Left renal cortex interstitium (tissue), 4 donors: ENCODE measurements around the gene LIMK2. TPM values are rescaled to one million over a fixed set of nuclear protein-coding genes. Genes with fewer than 3 reads are reported as not detected.
A peak's percentile ranks its signal among the peaks of the same experiment; 100 is the strongest.
"Not testable (repeated sequence)": the region's sequence is repeated elsewhere in the genome, so short reads cannot be mapped to it uniquely, and the experiment has no call there.

Experiments
- DNase-seq, 4 donors: peaks; one replicate each; pipeline ENCODE4 v3.0.0-alpha.2; 2013; ENCODE audit warnings: low read depth in 4 of 4, low spot score in 2 of 4, missing footprints in 1 of 4
- polyA plus RNA-seq, 4 donors: library from polyadenylated mRNA; unstranded; fragments of 120-200 nt; gene quantifications; one replicate each; pipeline ENCODE4 v1.2.1, GENCODE V29; 2013; ENCODE audit not compliant: insufficient read length in 4 of 4

LIMK2 gene
- polyA plus RNA-seq, 4 donors = 46.9 to 69.0 (median 56.2) TPM

DNA sequence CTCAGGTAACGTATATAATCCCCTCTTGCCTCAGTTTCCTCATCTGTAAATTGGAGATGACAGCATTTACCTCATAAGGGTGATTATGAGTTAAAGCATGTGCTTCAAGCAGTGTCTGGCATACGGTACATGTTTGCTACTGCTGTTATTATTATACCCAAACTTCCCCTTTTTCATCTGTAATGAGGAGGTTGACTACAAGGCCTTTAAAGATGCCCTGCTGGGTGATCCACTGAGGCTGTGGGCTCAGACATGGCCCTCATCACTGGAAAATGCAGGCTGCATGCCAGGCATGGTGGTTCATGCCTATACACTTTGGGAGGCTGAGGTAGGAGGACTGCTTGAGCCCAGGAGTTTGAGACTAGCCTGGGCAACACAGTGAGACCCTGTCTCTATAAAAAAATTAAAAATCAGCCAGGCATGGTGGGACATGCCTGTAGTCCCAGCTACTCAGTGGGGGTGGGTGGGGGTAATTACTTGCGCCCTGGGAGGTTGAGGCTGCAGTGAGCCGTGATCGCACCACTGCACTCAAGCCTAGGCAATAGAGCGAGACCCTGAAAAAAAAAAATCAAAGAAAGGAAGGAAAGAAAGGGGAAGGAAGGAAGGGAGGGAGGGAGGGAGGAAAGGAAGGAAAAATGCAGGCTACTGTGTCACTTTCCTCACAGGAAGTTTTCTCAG, 75.9 kb downstream of the LIMK2 start:
- DNase-seq = no peak

DNA sequence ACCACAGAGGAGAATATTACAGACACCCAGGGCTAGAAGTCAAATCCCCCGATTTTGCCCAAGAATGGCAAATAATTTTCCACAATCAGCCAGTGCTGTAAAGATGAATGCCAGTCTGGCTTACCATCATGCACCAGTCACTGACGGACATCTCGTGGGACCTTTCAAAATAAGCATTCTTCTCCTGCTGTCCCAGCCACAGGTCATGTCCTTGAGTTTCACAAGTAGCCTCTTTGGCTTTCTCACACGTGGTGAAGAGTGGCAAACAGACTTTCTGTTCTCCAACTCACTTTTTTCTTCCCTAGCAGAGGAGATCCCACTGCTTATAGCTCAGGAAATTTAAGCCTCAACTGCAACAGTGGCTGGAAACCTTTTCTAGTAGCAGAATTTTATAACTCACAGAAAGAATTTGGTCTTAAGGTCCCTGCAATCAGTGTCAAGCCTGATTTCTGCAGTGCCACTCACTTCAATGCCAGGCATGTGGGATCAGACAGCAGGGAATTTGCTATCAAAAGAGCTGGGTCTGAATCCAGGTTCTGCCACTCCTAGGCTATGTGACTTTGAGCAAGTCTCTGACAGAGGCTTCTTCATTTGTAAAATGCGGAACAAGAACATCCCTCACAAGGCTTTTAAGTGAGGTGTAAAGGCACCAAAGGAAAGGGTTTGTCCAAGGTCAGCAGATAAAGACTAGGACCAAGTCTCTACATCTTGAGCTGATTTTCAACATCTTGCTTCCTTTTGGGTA, 76.6 kb downstream of the LIMK2 start:
- DNase-seq = no peak

DNA sequence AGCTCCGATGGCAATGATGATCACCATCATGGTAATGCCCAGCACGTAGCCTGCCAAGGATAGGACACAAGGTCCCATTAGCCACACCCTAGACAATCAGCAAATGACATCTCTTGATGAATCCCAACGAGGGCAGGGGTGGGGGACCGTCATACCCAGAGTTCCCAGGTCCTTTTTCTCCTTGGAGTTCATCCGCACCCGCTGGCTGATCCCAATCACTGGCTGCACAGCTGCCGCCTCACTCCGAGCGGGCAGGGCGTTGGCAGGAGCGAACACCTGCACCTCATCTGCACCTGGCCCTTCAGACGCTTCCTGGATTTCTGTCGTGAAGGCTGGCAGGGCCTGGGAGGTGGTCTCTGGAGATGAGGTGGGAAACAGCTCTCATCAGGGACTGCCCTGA, 77.2 kb downstream of the LIMK2 start:
- DNase-seq = no peak

DNA sequence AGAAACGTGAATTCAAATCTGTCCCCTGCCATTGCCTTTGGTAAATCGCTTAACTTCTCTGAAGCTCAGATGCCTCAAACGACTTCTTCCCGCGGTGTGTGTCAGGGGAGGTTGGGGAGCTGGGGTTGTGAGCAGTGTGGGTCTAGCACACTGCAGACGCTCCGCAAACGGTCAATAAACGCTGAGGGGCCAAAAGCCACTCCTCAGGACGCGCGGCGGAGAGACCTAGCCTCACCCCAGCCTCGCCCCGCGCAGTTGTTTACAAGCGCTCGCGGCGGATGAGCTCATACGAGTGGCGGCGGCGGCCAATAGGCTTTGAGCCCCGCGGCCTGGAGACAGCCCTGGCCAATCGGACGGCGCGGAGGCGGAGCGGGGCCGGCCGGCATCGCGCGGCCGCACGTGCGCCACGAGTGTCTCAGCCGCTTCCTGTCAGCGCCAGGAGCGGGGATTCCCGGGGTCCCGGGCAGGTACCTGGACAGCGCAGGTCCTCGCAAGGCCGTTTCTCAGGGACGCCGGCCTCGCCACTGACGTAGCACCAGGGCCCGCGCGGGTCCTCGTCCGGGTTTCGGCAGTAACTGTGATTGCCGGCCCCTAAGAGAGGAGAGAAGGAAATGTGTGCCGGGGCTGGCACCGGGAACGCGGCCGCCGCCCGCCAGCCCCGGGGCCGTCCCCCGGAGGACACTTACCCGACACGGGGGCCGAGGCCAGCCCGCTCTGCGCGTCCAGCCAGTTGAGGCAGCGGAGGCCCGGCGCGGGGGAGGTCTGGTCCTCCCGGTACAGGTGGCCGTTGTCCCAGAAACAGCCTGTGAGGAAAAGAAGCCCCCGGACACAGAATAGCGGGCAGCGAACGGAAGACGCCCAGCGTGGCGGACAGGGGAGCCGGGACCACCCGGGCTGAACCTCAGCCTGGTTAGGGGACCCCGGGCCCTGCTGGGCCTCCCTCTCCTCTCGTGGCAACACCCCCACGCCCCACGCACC, 78.7 kb downstream of the LIMK2 start:
- peak; percentile 69 to 84 (median 82) for DNase-seq

DNA sequence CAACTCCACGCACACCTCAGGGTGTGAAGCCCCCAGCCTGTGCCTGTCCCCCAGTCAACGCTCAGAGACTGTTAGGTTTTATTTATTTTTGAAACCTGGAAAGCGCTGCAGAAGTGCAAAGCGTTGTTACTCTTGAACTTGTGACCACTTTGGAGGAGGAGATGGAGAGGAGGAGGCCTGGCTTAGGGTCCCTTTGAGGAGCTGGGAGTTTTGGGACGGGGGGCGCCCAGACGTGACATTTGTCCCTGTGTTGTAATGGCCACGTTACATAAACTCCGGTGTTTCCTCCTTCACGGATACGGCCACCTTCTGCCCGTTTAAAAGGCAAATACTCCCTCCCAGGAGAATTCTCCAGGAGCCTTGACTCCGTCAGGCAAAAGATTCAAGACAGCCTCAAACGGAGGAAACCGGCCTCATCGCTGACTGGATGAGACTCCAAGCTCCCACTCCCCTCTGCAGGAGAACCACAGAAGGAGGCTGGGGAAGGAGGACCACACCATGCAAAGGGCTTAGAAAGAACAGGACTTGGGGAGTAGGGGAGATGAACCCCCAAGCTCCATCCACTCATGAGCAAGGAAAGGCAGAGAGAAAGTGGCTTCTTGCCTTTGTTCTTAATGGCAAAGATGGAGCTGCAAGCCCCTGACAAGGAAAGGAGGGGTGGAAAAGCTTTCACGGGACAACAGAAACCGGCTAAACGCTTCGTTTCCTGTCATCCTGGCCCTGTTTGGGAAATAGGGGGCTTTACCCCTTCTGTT, 79.6 kb downstream of the LIMK2 start:
- peak in 1 of 4 donors; percentile 24 for DNase-seq

DNA sequence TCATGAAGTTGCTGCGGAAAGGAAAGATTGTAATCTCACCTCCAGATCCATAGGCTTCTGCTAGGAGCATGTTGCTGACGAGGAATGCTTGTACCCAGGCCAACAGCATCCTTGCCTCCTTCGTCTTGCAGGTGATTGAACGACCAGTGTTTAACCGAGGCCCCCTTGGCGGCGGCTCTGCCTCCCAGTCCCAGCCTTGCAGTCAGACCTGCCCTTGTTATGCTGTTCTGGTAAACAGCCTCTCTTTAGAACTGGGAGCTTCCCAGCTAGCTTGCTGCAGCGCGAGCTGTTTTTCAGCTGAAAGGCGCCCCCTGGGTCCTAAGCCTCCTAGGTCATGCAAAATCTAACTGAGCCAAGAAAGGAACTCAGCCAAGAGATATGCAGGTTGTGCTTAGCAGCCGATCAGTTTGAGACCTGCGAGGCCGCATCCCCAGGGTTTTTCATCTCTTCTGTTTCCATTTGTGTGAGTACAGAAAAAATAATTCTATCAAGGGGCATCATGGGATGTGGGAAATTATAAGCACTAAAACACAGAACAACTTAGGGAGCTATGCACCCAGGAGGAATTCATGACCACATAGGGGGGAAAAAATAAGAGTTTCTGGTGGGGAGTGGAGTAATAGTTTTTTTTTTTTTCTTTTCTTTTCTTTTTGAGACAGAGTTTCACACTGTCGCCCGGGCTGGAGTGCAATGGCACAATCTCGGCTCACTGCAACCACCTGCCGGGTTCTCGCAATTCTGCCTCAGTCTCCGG, 80.3 kb downstream of the LIMK2 start, which contains the start of gene PIK3IP1:
Gene PIK3IP1, minus strand, starts transcription at position 253 of the 754 bp plus-strand sequence. Its CDS starts 144 bp downstream, at position 109.
- peak in 3 of 4 donors; percentile 57 to 73 (median 67) for DNase-seq

DNA sequence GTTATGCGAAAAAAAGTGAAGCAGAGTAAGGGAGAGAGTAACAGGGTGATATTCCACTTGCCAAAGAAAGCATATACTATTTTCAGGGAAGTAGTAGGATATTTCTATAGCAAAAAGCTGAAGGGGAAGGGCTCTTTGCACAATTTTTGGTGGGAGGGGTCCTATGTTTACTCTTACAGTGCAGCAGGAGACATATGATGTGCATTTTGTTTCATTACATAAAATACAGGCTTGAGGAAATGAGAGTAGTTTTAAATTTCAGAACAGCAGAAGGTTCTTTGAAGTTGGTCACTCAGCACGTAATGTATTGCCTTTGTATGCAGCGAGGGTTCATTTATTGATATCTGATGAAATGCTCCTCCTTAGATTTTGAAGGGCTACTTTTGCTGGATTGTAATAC, 83.3 kb downstream of the LIMK2 start:
- no peak for DNase-seq

DNA sequence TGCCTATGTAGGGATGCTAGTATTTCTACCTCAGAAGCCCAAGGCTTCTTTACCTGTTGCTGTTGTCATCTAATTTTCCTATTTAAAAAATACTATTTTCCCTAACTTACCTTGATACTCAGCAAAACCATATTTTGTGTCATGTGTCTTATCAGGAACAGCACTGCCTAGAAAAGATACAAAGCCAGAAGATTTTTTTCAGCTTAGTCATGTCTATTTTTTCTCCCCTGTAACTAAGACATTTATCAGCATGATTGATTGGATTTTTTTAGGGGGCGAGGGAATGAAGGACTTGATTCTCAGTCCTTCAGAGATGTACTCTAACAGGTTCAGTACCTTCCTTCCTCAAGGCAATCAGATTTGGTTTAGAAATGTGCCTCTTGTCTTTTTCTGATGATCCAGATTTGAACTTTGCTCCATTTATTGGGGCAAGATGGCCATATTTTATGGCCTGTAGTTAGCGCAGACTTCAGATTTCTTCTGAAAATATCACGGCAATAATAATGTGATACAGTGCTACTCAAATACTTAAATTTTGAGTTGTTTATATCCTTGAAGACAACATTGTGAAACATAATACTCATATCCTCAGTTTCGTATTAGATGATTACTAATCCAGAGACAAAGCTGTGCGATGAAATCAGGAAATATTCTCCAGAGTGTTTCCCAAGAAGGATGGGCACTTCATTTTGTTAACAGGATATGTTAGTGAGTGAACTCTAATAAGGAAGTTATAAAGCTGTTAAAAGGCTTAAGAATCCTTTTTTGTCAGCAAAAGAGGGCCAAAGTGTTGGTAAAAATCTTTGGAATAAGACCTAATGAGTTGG, 83.9 kb downstream of the LIMK2 start:
- no peak for DNase-seq

DNA sequence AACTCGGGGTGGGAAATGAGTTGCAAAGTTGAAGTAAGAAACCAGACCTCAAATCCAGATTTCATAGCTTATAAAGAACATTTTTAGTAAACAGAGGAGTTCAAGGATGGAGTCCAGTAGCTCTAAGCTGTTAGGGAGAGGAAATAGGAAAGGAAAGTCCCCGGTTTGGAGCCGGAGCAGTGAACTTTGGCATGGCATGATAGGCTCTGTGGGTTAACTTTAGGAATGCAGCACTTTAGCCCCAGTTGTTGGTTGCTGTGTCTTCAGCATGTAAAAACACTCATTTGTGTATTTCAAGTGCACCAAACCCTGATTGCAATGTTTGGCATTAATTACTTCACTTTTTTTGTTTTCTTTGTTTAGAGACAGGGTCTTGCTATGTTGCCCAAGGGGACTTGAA, 88.8 kb downstream of the LIMK2 start:
- no peak for DNase-seq

DNA sequence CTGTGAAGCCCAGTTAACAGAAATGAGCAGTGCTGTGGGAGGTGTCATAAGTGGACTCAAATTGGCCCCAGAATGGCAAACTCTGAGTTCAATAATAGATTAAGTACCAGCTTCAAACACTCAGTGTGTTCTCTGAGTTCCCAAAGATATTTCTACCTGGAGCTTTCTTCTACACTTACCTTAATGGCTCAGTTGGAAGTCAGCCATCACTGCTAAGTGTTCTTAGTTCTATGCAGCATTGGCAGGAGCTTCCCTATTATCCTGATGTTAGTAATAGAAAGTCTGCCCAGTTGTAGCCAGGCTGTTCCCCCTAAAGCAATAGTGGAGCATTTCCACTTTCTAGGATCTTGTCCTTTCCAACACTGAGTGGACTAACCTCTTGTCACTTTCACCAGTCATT, 89.9 kb downstream of the LIMK2 start:
- DNase-seq = no peak

DNA sequence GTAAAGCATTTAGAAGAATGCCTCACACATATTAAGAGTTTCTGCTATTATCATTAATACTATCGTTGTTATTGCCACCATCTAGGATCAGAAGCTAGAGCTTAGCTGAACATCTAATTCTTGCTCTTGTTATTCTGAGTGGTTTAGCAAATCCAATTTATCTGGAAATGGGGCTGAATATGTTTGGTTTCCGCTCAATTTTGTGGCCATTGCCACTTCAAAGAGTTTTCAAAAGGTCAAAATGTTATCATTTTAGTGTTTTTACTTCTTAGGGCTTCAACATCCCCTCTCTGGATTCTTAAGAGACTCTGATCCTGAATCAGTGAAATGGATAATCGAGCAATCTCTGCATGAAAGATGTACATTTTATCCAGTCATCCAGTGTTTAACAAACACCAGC, 90.4 kb downstream of the LIMK2 start:
- DNase-seq = no peak

DNA sequence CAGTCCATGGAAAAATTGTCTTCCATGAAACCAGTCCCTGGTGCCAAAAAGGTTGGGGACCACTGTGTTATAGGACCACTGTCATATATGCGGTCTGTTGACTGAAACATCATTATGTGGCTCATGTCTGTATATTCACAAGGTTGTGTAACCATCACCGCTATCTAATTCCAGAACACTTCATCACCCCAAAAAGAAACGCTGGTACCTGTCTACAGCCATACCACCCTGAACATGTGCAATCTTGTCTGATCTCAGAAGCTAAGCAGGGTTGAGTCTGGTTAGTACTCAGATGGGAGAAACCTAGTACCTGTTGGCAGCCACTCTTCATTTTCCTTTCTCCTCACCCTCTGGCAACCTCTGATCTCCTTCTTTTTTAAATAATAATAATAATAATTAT, 93.1 kb downstream of the LIMK2 start:
- no peak for DNase-seq

DNA sequence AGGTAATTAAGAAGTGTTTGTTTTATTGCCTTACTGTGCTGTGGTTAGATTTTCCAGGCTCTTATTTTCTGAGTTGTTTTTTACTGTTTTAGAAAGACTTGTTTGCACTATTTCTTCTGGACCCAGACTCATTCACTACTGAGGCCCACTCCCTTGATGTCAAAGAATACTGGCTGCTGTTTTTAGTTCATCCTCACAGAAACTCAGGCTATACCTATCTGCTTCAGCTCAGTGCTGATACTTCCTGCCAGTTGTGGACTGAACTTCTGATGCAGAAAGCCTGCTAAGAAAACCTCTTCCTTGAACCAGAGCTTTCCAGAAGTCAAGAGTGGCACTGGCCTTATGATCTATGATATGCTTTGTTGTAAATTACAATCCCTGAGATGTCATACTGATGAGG, 96.1 kb downstream of the LIMK2 start:
- no peak for DNase-seq

DNA sequence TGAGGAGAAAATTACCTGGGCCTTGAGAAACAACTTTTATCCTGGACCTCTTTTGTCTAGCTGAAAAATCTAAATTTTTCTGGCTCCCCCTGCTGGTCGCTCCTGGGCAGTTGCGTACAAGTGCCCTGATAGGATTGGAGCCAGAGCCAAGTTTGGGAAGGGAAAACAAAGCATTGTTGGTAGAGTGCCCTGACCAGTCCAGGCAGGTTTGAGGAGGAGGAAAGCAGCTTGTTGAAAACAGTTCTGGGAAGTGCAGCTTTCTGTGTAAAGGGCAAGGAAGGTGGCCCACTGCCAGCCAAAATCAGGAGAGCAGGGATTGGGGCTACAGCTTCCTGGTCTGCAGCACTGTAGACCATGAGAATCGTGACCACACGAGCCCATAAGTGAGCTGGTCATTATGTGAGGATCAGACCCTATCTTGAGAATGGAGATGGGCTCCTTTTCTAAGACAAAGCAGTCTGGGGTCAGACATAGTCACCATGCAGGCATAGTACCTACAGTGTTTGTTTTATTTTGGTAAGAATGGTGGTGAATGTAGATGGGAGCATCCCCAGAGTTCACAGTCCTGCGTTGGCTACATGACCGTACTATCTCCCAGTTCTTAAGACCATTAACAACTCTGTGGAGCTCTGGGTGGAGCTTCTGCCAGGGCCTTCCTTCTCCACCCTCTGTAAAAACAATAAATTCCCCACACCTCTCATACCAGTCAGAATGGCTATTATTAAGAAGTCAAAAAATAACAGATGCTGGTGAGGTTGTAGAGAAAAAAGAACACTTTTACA, 101.5 kb downstream of the LIMK2 start:
- peak; percentile 36 to 65 (median 44) for DNase-seq

DNA sequence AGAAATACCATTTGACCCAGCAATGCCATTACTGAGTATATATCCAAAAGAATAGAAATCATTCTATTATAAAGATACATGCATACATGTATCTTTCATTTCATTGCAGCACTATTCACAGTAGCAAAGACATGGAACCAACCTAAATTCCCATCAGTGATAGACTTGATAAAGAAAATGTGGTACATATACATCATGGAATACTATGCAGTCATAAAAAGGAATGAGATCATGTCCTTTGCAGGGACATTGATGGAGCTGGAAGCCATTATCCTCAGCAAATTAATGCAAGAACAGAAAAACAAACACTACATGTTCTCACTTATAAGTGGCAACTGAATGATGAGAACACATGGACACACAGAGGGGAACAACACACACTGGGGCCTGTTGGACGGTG, 102.1 kb downstream of the LIMK2 start:
- DNase-seq = not testable (repeated sequence)

DNA sequence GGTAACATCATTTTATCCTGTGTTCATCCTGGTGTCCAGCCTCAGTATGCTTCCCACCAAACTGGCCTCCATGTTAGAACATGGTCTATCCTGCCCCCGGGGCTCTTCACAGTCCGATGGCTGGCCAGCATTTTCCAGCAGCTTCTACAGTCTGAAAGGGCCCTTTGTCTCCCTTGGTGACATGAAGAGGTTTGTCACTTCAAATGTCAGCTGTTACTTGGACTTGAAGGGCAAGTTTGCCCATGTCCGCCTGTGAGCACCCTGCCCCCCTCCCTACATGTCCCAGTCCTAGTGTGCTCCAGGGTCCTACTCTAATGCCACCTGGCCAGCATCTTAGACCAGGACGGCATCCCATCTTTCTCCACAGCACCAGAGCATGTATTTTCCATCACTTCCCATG, 109.3 kb downstream of the LIMK2 start:
- no peak for DNase-seq

DNA sequence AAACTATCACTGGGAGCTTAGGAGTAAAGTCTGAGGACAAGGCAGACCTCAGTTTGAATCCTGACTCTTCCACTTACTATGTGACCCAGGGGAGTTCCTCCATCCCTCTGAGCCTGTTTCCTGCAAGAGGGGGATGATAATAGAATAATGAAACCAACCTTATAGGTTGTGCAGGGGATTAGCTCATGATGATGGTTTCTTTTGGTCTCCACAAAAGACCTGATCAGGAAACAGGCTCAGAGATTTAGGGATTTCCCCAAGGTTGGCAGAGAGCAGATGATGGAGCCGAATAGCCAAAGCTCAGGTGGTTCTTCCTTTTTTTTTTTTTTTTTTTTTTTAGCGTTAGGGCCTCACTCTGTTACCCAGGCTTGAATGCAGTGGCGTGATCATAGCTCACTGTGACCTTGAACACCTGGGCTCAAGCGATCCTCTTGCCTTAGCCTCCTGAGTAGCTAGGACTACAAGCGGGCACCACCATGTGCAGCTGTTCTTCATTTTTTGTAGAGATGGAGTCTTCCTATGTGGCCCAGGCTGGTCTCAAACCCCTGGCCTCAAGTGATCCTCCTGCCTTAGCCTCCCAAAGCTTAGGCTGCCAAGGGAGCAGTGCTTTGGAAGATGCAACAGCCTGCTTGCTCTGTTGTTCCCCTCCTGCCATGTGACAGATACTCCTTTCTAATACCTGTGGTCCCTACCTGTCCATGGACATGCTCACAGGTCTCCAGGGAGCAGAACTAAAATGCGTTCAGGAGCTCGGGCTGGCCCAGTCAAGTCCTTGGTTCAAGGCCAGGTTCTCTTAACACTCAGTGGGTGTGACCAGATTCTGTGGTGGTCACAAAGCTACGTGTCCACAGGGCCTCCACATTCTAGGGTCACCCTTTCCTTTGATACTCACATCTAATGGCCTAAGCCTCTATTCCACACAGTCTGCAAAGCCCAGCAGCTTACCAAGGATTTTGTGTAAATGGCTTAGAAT, 111.8 kb downstream of the LIMK2 start:
- DNase-seq = no peak
